Liver (tissue), 9 donors: ENCODE results near the gene PITPNC1. TPM values are rescaled to one million over a fixed set of nuclear protein-coding genes. Genes with fewer than 3 reads are reported as not detected.

Experiments used
- DNase-seq: peaks from one replicate; pipeline ENCODE4 v3.0.0-alpha.2; 2017; ENCODE audit warnings: low spot score
- H3K27ac ChIP-seq, 2 donors: one replicate each; pipeline ENCODE4 v1.7.0; 2013; ENCODE audit warnings: inconsistent platforms in 2 of 2, low read length in 2 of 2, control low read depth in 1 of 2, low read depth in 1 of 2, mild to moderate bottlenecking in 1 of 2
- H3K27me3 ChIP-seq, 4 donors: one replicate each; pipeline versions ENCODE4 v1.6.1 to v1.7.0; 2013; ENCODE audit warnings: low read length in 3 of 4, inconsistent platforms in 1 of 4, mild to moderate bottlenecking in 1 of 4, moderate library complexity in 1 of 4; ENCODE audit not compliant: control insufficient read depth in 4 of 4, insufficient read depth in 4 of 4
- H3K36me3 ChIP-seq, 4 donors: one replicate each; pipeline versions ENCODE4 v1.6.1 to v1.7.0; 2013; ENCODE audit warnings: low read length in 3 of 4, mild to moderate bottlenecking in 3 of 4, low read depth in 1 of 4, moderate library complexity in 1 of 4; ENCODE audit not compliant: control insufficient read depth in 4 of 4, insufficient read depth in 3 of 4
- H3K4me1 ChIP-seq, 4 donors: one replicate each; pipeline versions ENCODE4 v1.6.1 to v1.7.0; 2013; ENCODE audit warnings: low read length in 3 of 4, mild to moderate bottlenecking in 3 of 4, moderate library complexity in 1 of 4; ENCODE audit not compliant: control insufficient read depth in 4 of 4, insufficient read depth in 4 of 4
- H3K4me3 ChIP-seq, 3 donors: one replicate each; pipeline versions ENCODE4 v1.6.1 to v1.7.0; 2013; ENCODE audit warnings: low read length in 3 of 3, control low read depth in 1 of 3, low read depth in 1 of 3, mild to moderate bottlenecking in 1 of 3
- H3K9ac ChIP-seq, 2 donors: one replicate each; pipeline ENCODE4 v1.7.0; 2013; ENCODE audit warnings: low read length in 2 of 2, mild to moderate bottlenecking in 2 of 2, moderate library complexity in 2 of 2, control low read depth in 1 of 2, low read depth in 1 of 2
- H3K9me3 ChIP-seq, 4 donors: one replicate each; pipeline versions ENCODE4 v1.6.1 to v1.7.0; 2013; ENCODE audit warnings: low read length in 3 of 4; ENCODE audit not compliant: control insufficient read depth in 4 of 4
- JUND ChIP-seq, 2 donors: IDR thresholded peaks; 2 replicates each; pipeline ENCODE4 v1.6.1; 2016; ENCODE audit warnings: antibody characterized with exemption in 2 of 2
- NR2F2 ChIP-seq: IDR thresholded peaks from 2 replicates; pipeline ENCODE4 v1.6.1; 2016; ENCODE audit warnings: antibody characterized with exemption
- RXRA ChIP-seq, 2 donors: IDR thresholded peaks; 2 replicates each; pipeline ENCODE4 v1.6.1; 2017 to 2018; ENCODE audit warnings: antibody characterized with exemption in 2 of 2, mild to moderate bottlenecking in 1 of 2
- SP1 ChIP-seq: IDR thresholded peaks from 2 replicates; pipeline ENCODE4 v1.6.1; 2018; ENCODE audit warnings: antibody characterized with exemption, mild to moderate bottlenecking
- WGBS: extraction: QIAGEN DNeasy Blood & Tissue Kit; methylation state at CpG from one replicate; pipeline ENCODE4 v1.1.7; 2013; 5-methylcytosine and 5-hydroxymethylcytosine counted together
- polyA plus RNA-seq, 2 donors: library from polyadenylated mRNA; stranded (reverse) in 1 of 2; unstranded in 1 of 2; fragments of 200-250 nt in 1 of 2; fragments of >200 nt in 1 of 2; fragmentation: Nextera tagmentation in 1 of 2; extraction: Ambion mirVana in 1 of 2; gene quantifications; one replicate each; pipeline versions ENCODE4 v1.2.1 to v1.2.3, GENCODE V29; 2013 to 2015
- total RNA-seq, 2 donors: library from RNA; depleted of rRNA; stranded (reverse); fragments of >200 nt; gene quantifications; one replicate each; pipeline ENCODE4 v1.2.3, GENCODE V29; 2014
- TF ChIP-seq, protein P1 (sequence below): fragments of 150-350 bp; IDR thresholded peaks from 2 replicates; pipeline ENCODE4 v1.5.1; 2017; ENCODE audit warnings: improper control_type of control experiment, low read depth, low read length; ENCODE audit not compliant: missing input control
- TF ChIP-seq, protein P2 (sequence below): IDR thresholded peaks from 2 replicates; pipeline ENCODE4 v1.6.1; 2016; ENCODE audit warnings: antibody characterized with exemption, mild to moderate bottlenecking
- TF ChIP-seq, protein P3 (sequence below): IDR thresholded peaks from 2 replicates; pipeline ENCODE4 v1.6.1; 2016; ENCODE audit warnings: antibody characterized with exemption
- TF ChIP-seq, protein P4 (sequence below): IDR thresholded peaks from 2 replicates; pipeline ENCODE4 v1.6.1; 2016; ENCODE audit warnings: antibody characterized with exemption
- TF ChIP-seq, protein P5 (sequence below): IDR thresholded peaks from 2 replicates; pipeline ENCODE4 v1.6.1; 2016; ENCODE audit warnings: antibody characterized with exemption
- donor health status: healthy.
- donor health status: healthy.
- donor health status: healthy.
- donor health status: healthy.
- donor health status: healthy.

The PITPNC1 gene
- total and polyA plus RNA-seq, 4 donors: 2.3 to 10.2 (median 5.7) TPM

DNA sequence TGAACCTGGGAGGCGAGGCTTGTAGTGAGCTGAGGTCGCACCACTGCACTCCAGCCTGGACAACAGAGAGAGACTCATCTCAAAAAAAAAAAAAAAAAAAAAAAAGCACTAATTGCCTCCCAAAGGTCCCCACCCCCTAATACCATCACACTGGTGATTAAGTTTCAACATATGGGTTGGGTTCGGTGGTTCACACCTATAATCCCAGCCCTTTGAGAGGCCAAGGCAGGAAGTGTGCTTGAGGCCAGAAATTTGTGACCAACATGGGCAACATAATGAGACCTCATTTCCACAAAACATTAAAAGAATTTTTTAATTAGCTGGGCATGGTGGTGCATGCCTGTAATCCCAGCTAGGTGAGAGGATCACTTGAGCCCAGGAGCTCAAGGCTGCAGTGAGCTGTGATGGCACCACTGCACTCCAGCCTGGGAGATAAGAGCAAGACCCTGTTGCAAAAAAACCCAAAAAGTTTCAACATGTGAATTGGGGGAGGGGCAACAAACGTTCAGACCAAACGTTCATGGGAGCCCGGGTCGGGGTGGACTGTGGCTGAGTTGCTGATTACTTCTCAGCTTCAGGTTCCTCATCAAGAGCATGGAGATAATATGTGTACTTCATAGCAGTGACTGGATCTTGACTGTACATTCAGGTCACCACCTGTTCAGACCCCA is 278.5 kb downstream of the PITPNC1 start:
- no peak overlapping the region for H3K4me3 ChIP-seq
- WGBS: 80% methylated on average over 7 of the region's 7 CpGs
- H3K27ac ChIP-seq: no peak overlapping the region
- peaks cover 0 to 10% (median 5%) of the 10 kb centered on the region in 4 donors for H3K9me3 ChIP-seq
- no peak overlapping the region for H3K9ac ChIP-seq
- TF ChIP-seq, protein P1, sequence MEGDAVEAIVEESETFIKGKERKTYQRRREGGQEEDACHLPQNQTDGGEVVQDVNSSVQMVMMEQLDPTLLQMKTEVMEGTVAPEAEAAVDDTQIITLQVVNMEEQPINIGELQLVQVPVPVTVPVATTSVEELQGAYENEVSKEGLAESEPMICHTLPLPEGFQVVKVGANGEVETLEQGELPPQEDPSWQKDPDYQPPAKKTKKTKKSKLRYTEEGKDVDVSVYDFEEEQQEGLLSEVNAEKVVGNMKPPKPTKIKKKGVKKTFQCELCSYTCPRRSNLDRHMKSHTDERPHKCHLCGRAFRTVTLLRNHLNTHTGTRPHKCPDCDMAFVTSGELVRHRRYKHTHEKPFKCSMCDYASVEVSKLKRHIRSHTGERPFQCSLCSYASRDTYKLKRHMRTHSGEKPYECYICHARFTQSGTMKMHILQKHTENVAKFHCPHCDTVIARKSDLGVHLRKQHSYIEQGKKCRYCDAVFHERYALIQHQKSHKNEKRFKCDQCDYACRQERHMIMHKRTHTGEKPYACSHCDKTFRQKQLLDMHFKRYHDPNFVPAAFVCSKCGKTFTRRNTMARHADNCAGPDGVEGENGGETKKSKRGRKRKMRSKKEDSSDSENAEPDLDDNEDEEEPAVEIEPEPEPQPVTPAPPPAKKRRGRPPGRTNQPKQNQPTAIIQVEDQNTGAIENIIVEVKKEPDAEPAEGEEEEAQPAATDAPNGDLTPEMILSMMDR: no peak
- no peak for TF ChIP-seq SP1
- TF ChIP-seq, protein P2, sequence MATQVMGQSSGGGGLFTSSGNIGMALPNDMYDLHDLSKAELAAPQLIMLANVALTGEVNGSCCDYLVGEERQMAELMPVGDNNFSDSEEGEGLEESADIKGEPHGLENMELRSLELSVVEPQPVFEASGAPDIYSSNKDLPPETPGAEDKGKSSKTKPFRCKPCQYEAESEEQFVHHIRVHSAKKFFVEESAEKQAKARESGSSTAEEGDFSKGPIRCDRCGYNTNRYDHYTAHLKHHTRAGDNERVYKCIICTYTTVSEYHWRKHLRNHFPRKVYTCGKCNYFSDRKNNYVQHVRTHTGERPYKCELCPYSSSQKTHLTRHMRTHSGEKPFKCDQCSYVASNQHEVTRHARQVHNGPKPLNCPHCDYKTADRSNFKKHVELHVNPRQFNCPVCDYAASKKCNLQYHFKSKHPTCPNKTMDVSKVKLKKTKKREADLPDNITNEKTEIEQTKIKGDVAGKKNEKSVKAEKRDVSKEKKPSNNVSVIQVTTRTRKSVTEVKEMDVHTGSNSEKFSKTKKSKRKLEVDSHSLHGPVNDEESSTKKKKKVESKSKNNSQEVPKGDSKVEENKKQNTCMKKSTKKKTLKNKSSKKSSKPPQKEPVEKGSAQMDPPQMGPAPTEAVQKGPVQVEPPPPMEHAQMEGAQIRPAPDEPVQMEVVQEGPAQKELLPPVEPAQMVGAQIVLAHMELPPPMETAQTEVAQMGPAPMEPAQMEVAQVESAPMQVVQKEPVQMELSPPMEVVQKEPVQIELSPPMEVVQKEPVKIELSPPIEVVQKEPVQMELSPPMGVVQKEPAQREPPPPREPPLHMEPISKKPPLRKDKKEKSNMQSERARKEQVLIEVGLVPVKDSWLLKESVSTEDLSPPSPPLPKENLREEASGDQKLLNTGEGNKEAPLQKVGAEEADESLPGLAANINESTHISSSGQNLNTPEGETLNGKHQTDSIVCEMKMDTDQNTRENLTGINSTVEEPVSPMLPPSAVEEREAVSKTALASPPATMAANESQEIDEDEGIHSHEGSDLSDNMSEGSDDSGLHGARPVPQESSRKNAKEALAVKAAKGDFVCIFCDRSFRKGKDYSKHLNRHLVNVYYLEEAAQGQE: no peak
- TF ChIP-seq, protein P3, sequence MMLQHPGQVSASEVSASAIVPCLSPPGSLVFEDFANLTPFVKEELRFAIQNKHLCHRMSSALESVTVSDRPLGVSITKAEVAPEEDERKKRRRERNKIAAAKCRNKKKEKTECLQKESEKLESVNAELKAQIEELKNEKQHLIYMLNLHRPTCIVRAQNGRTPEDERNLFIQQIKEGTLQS: no peak
- peaks cover 0 to 2% (median 1%) of the 10 kb centered on the region in 4 donors for H3K36me3 ChIP-seq
- H3K27me3 ChIP-seq: no peaks in the 10 kb centered on the region
- no peak for DNase-seq
- no peaks in the 10 kb centered on the region for H3K4me1 ChIP-seq

DNA sequence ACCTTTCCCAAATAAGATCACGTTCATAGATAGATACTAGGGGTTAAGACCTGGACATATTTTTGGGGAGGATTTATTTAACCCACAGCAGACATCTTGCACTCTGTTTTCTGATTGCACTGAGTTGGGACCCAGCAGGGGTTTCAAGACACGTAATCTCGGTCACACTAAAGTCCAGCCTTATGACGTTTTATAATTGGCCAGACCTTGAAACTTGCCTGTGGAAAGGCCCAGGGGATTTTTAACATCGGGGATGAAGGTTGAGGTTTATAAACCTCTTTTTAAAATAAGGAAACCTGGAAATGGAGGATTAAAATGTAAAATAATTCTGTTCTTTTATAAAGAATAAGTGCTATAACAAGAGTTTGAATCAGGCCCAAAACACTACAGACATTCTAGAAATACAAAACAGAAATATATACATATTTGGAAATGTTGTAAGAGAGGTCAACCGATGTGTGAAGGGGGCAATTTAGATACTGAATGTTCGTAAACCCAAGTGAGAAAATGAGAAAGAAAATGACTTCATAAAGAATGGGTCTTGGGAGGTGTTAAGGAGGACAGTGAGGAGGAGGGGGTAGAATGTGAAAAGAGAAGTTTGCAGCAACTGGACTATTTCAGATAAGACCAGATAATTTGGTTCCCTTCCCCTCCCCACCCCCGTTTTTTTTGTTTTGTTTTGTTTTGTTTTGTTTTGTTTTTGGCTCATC is 279.6 kb downstream of the PITPNC1 start:
- Histone ChIP-seq H3K27me3 (no peaks in the 10 kb centered on the region), H3K27ac (no peak overlapping the region), H3K9me3 (peaks cover 0 to 10% (median 5%) of the 10 kb centered on the region in 4 donors), H3K36me3 (peaks cover 0 to 2% (median 1%) of the 10 kb centered on the region in 4 donors), H3K4me1 (no peaks in the 10 kb centered on the region), H3K4me3 (no peak overlapping the region), H3K9ac (no peak overlapping the region)
- DNase-seq: no peak
- TF ChIP-seq RXRA (IDR thresholded peaks at IDR 0.05): no peak
- TF ChIP-seq, protein P4, sequence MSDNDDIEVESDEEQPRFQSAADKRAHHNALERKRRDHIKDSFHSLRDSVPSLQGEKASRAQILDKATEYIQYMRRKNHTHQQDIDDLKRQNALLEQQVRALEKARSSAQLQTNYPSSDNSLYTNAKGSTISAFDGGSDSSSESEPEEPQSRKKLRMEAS: no peak
- TF ChIP-seq, protein P5, sequence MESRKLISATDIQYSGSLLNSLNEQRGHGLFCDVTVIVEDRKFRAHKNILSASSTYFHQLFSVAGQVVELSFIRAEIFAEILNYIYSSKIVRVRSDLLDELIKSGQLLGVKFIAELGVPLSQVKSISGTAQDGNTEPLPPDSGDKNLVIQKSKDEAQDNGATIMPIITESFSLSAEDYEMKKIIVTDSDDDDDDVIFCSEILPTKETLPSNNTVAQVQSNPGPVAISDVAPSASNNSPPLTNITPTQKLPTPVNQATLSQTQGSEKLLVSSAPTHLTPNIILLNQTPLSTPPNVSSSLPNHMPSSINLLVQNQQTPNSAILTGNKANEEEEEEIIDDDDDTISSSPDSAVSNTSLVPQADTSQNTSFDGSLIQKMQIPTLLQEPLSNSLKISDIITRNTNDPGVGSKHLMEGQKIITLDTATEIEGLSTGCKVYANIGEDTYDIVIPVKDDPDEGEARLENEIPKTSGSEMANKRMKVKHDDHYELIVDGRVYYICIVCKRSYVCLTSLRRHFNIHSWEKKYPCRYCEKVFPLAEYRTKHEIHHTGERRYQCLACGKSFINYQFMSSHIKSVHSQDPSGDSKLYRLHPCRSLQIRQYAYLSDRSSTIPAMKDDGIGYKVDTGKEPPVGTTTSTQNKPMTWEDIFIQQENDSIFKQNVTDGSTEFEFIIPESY: no peak
- TF ChIP-seq, protein P2: no peak
- no peak for TF ChIP-seq JUND (IDR thresholded peaks at IDR 0.05)
- TF ChIP-seq NR2F2: no peak
- no peak for TF ChIP-seq SP1
- 87% methylated on average over 8 of the region's 8 CpGs for WGBS
